CD8-positive, alpha-beta memory T cell (primary cell): Measurements from ENCODE around the gene TMEM183A. TPM values are rescaled to one million over a fixed set of nuclear protein-coding genes. Genes with fewer than 3 reads are reported as not detected.

ENCODE experiments used
- CTCF ChIA-PET: fragments of 350-600 bp; sonication (Branson Sonifier 250); formaldehyde crosslinking; loops from one replicate; lab custom pipeline; 2021; ENCODE audit warnings: antibody characterized with exemption; lab: Charles Lee
- POLR2A ChIA-PET: fragments of 350-600 bp; sonication (Branson Sonifier 250); formaldehyde crosslinking; loops from one replicate; lab custom pipeline; 2021; ENCODE audit warnings: antibody characterized with exemption; lab: Charles Lee
- DNase-seq, 5 donors: peaks; one replicate each; pipeline versions ENCODE4 v3.0.0 to v3.0.0-alpha.2; 2020 to 2022; ENCODE audit warnings: mixed read lengths in 1 of 5
- H3K27ac ChIP-seq: one replicate; pipeline ENCODE4 v1.7.0; 2013; ENCODE audit warnings: low read depth, mild to moderate bottlenecking, low read length, moderate library complexity
- H3K27me3 ChIP-seq: 2 replicates; pipeline ENCODE4 v1.7.0; 2013; ENCODE audit warnings: low read length, mild to moderate bottlenecking; ENCODE audit not compliant: insufficient read depth, poor library complexity, severe bottlenecking
- H3K36me3 ChIP-seq: 2 replicates; pipeline ENCODE4 v1.7.0; 2013; ENCODE audit warnings: mild to moderate bottlenecking, low read length, moderate library complexity; ENCODE audit not compliant: insufficient read depth
- H3K4me1 ChIP-seq: 2 replicates; pipeline ENCODE4 v1.7.0; 2013; ENCODE audit warnings: mild to moderate bottlenecking, low read length, moderate library complexity; ENCODE audit not compliant: insufficient read depth
- H3K4me3 ChIP-seq: 2 replicates; pipeline ENCODE4 v1.7.0; 2013; ENCODE audit warnings: mild to moderate bottlenecking, low read length
- H3K9me3 ChIP-seq: 2 replicates; pipeline ENCODE4 v1.7.0; 2013; ENCODE audit warnings: mild to moderate bottlenecking, low read length
- H3K27ac Mint-ChIP-seq, 8 donors: one replicate each; pipeline ENCODE4 v1.8.0; 2020 to 2021; ENCODE audit warnings: mixed read lengths in 8 of 8, mild to moderate bottlenecking in 6 of 8, inconsistent platforms in 3 of 8, moderate library complexity in 3 of 8
- H3K27me3 Mint-ChIP-seq, 2 donors: one replicate each; pipeline ENCODE4 v1.8.0; 2020 to 2021; ENCODE audit warnings: mixed read lengths in 2 of 2, mild to moderate bottlenecking in 1 of 2, moderate library complexity in 1 of 2
- H3K36me3 Mint-ChIP-seq, 3 donors: one replicate each; pipeline ENCODE4 v1.8.0; 2020 to 2021; ENCODE audit warnings: mixed read lengths in 3 of 3, inconsistent platforms in 1 of 3, mild to moderate bottlenecking in 1 of 3
- H3K4me1 Mint-ChIP-seq, 3 donors: one replicate each; pipeline ENCODE4 v1.8.0; 2020 to 2021; ENCODE audit warnings: mixed read lengths in 3 of 3, inconsistent platforms in 1 of 3, mild to moderate bottlenecking in 1 of 3
- H3K4me3 Mint-ChIP-seq, 7 donors: one replicate each; pipeline ENCODE4 v1.8.0; 2020 to 2021; ENCODE audit warnings: mixed read lengths in 7 of 7, mild to moderate bottlenecking in 6 of 7, moderate library complexity in 4 of 7, inconsistent platforms in 2 of 7
- H3K9me3 Mint-ChIP-seq, 5 donors: one replicate each; pipeline ENCODE4 v1.8.0; 2020 to 2022; ENCODE audit warnings: mixed read lengths in 5 of 5, mild to moderate bottlenecking in 3 of 5, moderate library complexity in 2 of 5, inconsistent platforms in 1 of 5
- polyA plus RNA-seq: library from polyadenylated mRNA; unstranded; fragments of 300-500 nt; fragmentation: Illumina TruSeq; gene quantifications from one replicate; pipeline ENCODE4 v1.2.3, GENCODE V29; 2021
- total RNA-seq, 2 experiments: library from RNA; stranded (reverse); gene quantifications; one replicate each; pipeline ENCODE4 v1.2.3, GENCODE V29; 2021

Gene TMEM183A
- total and polyA plus RNA-seq, 3 experiments from 2014 or later: 55.4 to 77.2 (median 76.9) TPM

DNA sequence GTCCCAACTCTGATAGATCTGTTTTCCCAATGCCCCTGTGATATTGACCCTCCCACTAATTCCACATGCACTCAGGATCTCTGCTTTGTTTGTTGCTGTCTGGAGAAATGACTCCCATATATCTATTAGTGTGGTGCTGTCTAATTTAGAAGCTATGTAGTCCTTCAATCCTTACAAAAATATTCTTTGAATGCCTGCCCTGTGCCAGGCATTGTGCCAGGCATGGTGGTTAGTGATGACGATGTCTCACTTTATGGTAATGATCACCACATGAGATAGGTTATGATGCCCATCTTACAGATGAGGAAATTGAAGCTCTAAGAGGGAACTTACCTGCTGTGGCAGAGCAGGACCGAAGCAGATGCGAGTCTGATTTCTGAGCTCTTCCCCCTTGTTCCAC, 65.7 kb downstream of the TMEM183A start:
- no peak overlapping the region for H3K4me3 Mint-ChIP-seq
- CTCF ChIA-PET: no interaction called here
- peaks cover 30 to 46% of the 10 kb centered on the region in 2 donors for H3K27me3 Mint-ChIP-seq
- Histone ChIP-seq H3K27me3 (peaks cover 7% of the 10 kb centered on the region), H3K27ac (no peak overlapping the region), H3K36me3 (no peaks in the 10 kb centered on the region), H3K4me3 (no peak overlapping the region), H3K9me3 (no peaks in the 10 kb centered on the region), H3K4me1 (peaks cover 3% of the 10 kb centered on the region)
- no peaks in the 10 kb centered on the region for H3K9me3 Mint-ChIP-seq
- H3K4me1 Mint-ChIP-seq: peaks cover 3 to 6% (median 5%) of the 10 kb centered on the region in 3 donors
- no peak for DNase-seq
- no peak overlapping the region for H3K27ac Mint-ChIP-seq
- peaks cover 0 to 1% (median 0%) of the 10 kb centered on the region in 3 donors for H3K36me3 Mint-ChIP-seq
- POLR2A ChIA-PET: interaction anchor here (0.5 to 0.6 kb wide), 3 partner anchors 11 to 1333 kb away, joined by 3 read pairs; no protein-coding TSS in a partner anchor

DNA sequence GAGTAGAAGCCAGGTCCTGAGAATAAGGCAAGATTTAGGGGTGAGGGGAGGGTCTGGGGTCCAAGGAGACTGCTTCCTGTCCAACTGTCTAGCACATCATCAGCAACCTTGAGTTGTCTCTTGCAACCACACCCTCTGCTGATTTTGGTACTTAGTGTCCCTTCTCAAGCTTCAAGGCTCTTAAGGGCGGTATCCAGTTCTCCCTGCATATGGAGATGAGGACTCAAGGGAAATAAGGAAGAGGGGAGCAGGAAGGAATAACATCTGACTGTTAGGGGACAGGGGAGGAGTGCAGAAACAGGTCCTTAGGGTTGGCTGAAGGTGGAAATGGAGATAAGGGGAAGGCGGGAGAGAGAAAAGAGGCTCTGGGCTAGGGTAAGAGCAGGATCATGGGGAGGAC, 66.3 kb downstream of the TMEM183A start:
- Mint-ChIP-seq H3K9me3 (no peaks in the 10 kb centered on the region), H3K36me3 (peaks cover 0 to 1% (median 0%) of the 10 kb centered on the region in 3 donors), H3K27ac (no peak overlapping the region), H3K27me3 (peaks cover 30 to 52% of the 10 kb centered on the region in 2 donors), H3K4me1 (peaks cover 3 to 6% (median 5%) of the 10 kb centered on the region in 3 donors), H3K4me3 (no peak overlapping the region)
- Histone ChIP-seq H3K9me3 (no peaks in the 10 kb centered on the region), H3K36me3 (no peaks in the 10 kb centered on the region), H3K27ac (no peak overlapping the region), H3K4me1 (peaks cover 3% of the 10 kb centered on the region), H3K4me3 (no peak overlapping the region), H3K27me3 (peaks cover 7% of the 10 kb centered on the region)
- CTCF ChIA-PET: no interaction called here
- POLR2A ChIA-PET: interaction anchor here (0.6 kb wide), 1 partner anchor 11 kb away, joined by 3 read pairs; no protein-coding TSS in a partner anchor
- DNase-seq: no peak

Other genes starting within 250 kb of the TMEM183A start
- 10 to 100 TPM; 18.6 to 22.7 TPM for gene KDM5B, start 199.0 kb upstream of the TMEM183A start, total RNA-seq
- 14.2 TPM for gene KDM5B, start 199.0 kb upstream of the TMEM183A start, polyA plus RNA-seq
- under 1 TPM in 1 of 2 experiments, not detected in 1; 0.51 TPM for gene PCAT6, start 196.4 kb upstream of the TMEM183A start, total RNA-seq
- 0.56 TPM for gene PCAT6, start 196.4 kb upstream of the TMEM183A start, polyA plus RNA-seq
- 10 to 100 TPM; 13.9 to 14.0 TPM for gene RABIF, start 118.2 kb upstream of the TMEM183A start, total RNA-seq
- gene RABIF, start 118.2 kb upstream of the TMEM183A start, polyA plus RNA-seq: 22.2 TPM
- 10 to 100 TPM; 40.2 to 40.9 TPM for gene KLHL12, start 80.1 kb upstream of the TMEM183A start, total RNA-seq
- 21.2 TPM for gene KLHL12, start 80.1 kb upstream of the TMEM183A start, polyA plus RNA-seq
- 10 to 100 TPM; 91.0 to 95.4 TPM for gene ADIPOR1, start 49.1 kb upstream of the TMEM183A start, total RNA-seq
- 104 TPM for gene ADIPOR1, start 49.1 kb upstream of the TMEM183A start, polyA plus RNA-seq
- gene CYB5R1, start 40.1 kb upstream of the TMEM183A start, total RNA-seq: 10 to 100 TPM; 23.9 to 26.0 TPM
- gene CYB5R1, start 40.1 kb upstream of the TMEM183A start, polyA plus RNA-seq: 52.7 TPM
- gene PPFIA4, start 19.1 kb downstream of the TMEM183A start, total RNA-seq: 1 to 10 TPM; 1.2 to 1.5 TPM
- not detected for gene PPFIA4, start 19.1 kb downstream of the TMEM183A start, polyA plus RNA-seq
- not detected for gene MYOG, start 78.6 kb downstream of the TMEM183A start, total RNA-seq
- not detected for gene MYOG, start 78.6 kb downstream of the TMEM183A start, polyA plus RNA-seq
- not detected for gene ADORA1, start 120.4 kb downstream of the TMEM183A start, total RNA-seq
- gene ADORA1, start 120.4 kb downstream of the TMEM183A start, polyA plus RNA-seq: not detected
- not detected for gene MYBPH, start 168.5 kb downstream of the TMEM183A start, total RNA-seq
- not detected for gene MYBPH, start 168.5 kb downstream of the TMEM183A start, polyA plus RNA-seq
- not detected for gene CHI3L1, start 179.3 kb downstream of the TMEM183A start, total RNA-seq
- not detected for gene CHI3L1, start 179.3 kb downstream of the TMEM183A start, polyA plus RNA-seq
- under 1 TPM in 1 of 2 experiments, not detected in 1; 0.07 TPM for gene CHIT1, start 222.3 kb downstream of the TMEM183A start, total RNA-seq
- gene CHIT1, start 222.3 kb downstream of the TMEM183A start, polyA plus RNA-seq: not detected